K562 (cell line): ENCODE data around the gene C7orf25. TPM values are rescaled to one million over a fixed set of nuclear protein-coding genes. Genes with fewer than 3 reads are reported as not detected.

Source experiments
- ATAC-seq: fragments of 200-7000 bp; cut with Tn5 transposase; 3 replicates; pipeline ENCODE4 v1.9.1; 2020; ENCODE audit warnings: moderate library complexity
- BruUV-seq: library from RNA; stranded (reverse); fragments of 400-500 nt; replicated peaks from 2 replicates; lab custom pipeline; 2021; lab: Mats Ljungman, UMichigan
- CTCF ChIA-PET: fragments of 300-600 bp; formaldehyde crosslinking; extraction: SDS; loops from one replicate; lab custom pipeline; 2021; ENCODE audit warnings: low intra/inter-chr PET ratio; lab: Yijun Ruan, JAX
- POLR2A ChIA-PET: fragments of 300-600, 350-650 bp; sonication (Branson Sonifier 250); formaldehyde crosslinking; extraction: SDS; loops from one replicate; lab custom pipeline; 2021; ENCODE audit warnings: antibody characterized with exemption, inconsistent platforms; lab: Yijun Ruan, JAX
- DNase-seq, 4 experiments: peaks; one replicate each; pipeline versions ENCODE4 v3.0.0 to v3.0.0-alpha.2; 2011 to 2018; ENCODE audit warnings: low spot score in 3 of 4, mixed read lengths in 3 of 4; ENCODE audit errors: extremely low read depth in 1 of 4
- FAIRE-seq: peaks from 2 replicates; lab custom pipeline; 2011; peaks lifted over from hg19 to GRCh38; lab: Jason Lieb, UNC
- H2AFZ ChIP-seq: 2 replicates; pipeline ENCODE4 v1.6.0; 2011; ENCODE audit warnings: low read depth, low read length, control low read depth, inconsistent platforms
- H3K27ac ChIP-seq: fragments of 200-600 bp; 3 replicates; pipeline ENCODE4 v1.8.0; 2011; ENCODE audit warnings: low read depth, mild to moderate bottlenecking, control low read depth, inconsistent platforms, low read length, moderate library complexity, mixed read lengths; ENCODE audit errors: extremely low read depth
- H3K27me3 ChIP-seq, 2 experiments: fragments of 300-600 bp in 1 of 2; 2 replicates in 1 of 2; 3 replicates in 1 of 2; pipeline versions ENCODE4 v1.6.0 to v1.8.0; 2011; ENCODE audit warnings: inconsistent platforms in 2 of 2, low read length in 2 of 2, mild to moderate bottlenecking in 1 of 2, mixed read lengths in 1 of 2, moderate library complexity in 1 of 2; ENCODE audit not compliant: control insufficient read depth in 2 of 2, insufficient read depth in 2 of 2
- H3K36me3 ChIP-seq: fragments of 300-600 bp; 3 replicates; pipeline ENCODE4 v1.8.0; 2011; ENCODE audit warnings: mild to moderate bottlenecking, low read length, inconsistent platforms; ENCODE audit not compliant: control insufficient read depth, insufficient read depth
- H3K4me1 ChIP-seq, 2 experiments: fragments of 200-600 bp in 1 of 2; replicated peaks in 1 of 2; 2 replicates in 1 of 2; 3 replicates in 1 of 2; pipeline versions ENCODE4 v1.5.1 to v1.8.0; 2011; ENCODE audit warnings: inconsistent platforms in 2 of 2, low read length in 2 of 2, mild to moderate bottlenecking in 1 of 2, mixed read lengths in 1 of 2, moderate library complexity in 1 of 2; ENCODE audit not compliant: control insufficient read depth in 2 of 2, insufficient read depth in 2 of 2
- H3K4me2 ChIP-seq: 2 replicates; pipeline ENCODE4 v1.6.1; 2011; ENCODE audit warnings: low read length, control low read depth, inconsistent platforms, mixed read lengths; ENCODE audit not compliant: insufficient read depth
- H3K4me3 ChIP-seq: fragments of 200-600 bp; sonication (generic), shearing (Covaris generic); 2 replicates; pipeline ENCODE4 v1.5.1; 2016; ENCODE audit warnings: control low read depth, inconsistent platforms
- H3K79me2 ChIP-seq: fragments of 200-600 bp; 3 replicates; pipeline ENCODE4 v1.8.0; 2011; ENCODE audit warnings: low read length, inconsistent platforms; ENCODE audit not compliant: control insufficient read depth, insufficient read depth
- H3K9ac ChIP-seq, 2 experiments: 2 replicates each; pipeline versions ENCODE4 v1.6.0 to v1.6.1; 2011; ENCODE audit warnings: low read depth in 2 of 2, low read length in 2 of 2, control low read depth in 1 of 2, inconsistent platforms in 1 of 2, mild to moderate bottlenecking in 1 of 2, mixed read lengths in 1 of 2; ENCODE audit not compliant: insufficient read depth in 1 of 2
- H3K9me1 ChIP-seq: one replicate; pipeline ENCODE4 v1.6.0; 2011; ENCODE audit warnings: inconsistent platforms, mild to moderate bottlenecking, low read length, moderate library complexity; ENCODE audit not compliant: control insufficient read depth, insufficient read depth
- H3K9me3 ChIP-seq: replicated peaks from 2 replicates; pipeline ENCODE4 v1.5.1; 2011; ENCODE audit warnings: low read depth, low read length, inconsistent platforms; ENCODE audit not compliant: control insufficient read depth, insufficient read depth
- H4K20me1 ChIP-seq: replicated peaks from 2 replicates; pipeline ENCODE4 v1.6.1; 2011; ENCODE audit warnings: low read length, inconsistent platforms, mixed read lengths; ENCODE audit not compliant: control insufficient read depth, insufficient read depth
- CTCF ChIP-seq, 3 experiments: IDR thresholded peaks in 2 of 3; conservative IDR thresholded peaks in 1 of 3; 2 replicates each; pipeline ENCODE4 v1.5.1; 2011 to 2012; ENCODE audit warnings: low read length in 3 of 3, mild to moderate bottlenecking in 3 of 3, control low read depth in 2 of 3, improper control_type of control experiment in 1 of 3, inconsistent platforms in 1 of 3, low read depth in 1 of 3, mixed read lengths in 1 of 3, moderate library complexity in 1 of 3; ENCODE audit not compliant: insufficient read depth in 2 of 3
- HMGN3 ChIP-seq: IDR thresholded peaks from 2 replicates; pipeline ENCODE4 v1.6.1; 2011; ENCODE audit warnings: borderline replicate concordance, low read depth, mild to moderate bottlenecking, mixed read lengths, low read length; ENCODE audit not compliant: insufficient read length; ENCODE audit errors: extremely low read depth
- KLF10 ChIP-seq: fragments of 250-450 bp; sonication (Bioruptor Pico); IDR thresholded peaks from 2 replicates; pipeline ENCODE4 v1.6.1; 2021; ENCODE audit warnings: matching md5 sums
- RB1 ChIP-seq: fragments of 450-650 bp; IDR thresholded peaks from 2 replicates; pipeline ENCODE4 v1.6.1; 2017; ENCODE audit warnings: low read depth, mild to moderate bottlenecking
- SMAD3 ChIP-seq: fragments of 450-650 bp; formaldehyde crosslinking; conservative IDR thresholded peaks from 2 replicates; pipeline ENCODE4 v1.4.0; 2020; ENCODE audit warnings: mild to moderate bottlenecking
- ZNF316 ChIP-seq: fragments of 450-650 bp; IDR thresholded peaks from 2 replicates; pipeline ENCODE4 v1.6.1; 2016
- WGBS: fragments of 100-300 bp; shearing (Covaris generic); methylation state at CpG from one replicate; pipeline ENCODE4 v1.1.6; 2016; ENCODE audit warnings: low coverage, mixed read lengths; ENCODE audit not compliant: insufficient coverage; ENCODE audit errors: missing lambda C conversion rate; 5-methylcytosine and 5-hydroxymethylcytosine counted together
- in situ Hi-C: fragments of 300-500 bp; cut with MboI; formaldehyde crosslinking; loops from 4 replicates; pipeline ENCODE4 v1.15.0; 2018; ENCODE audit warnings: inconsistent platforms, mixed read lengths
- intact Hi-C: fragments of 100-400 bp; cut with micrococcal nuclease; formaldehyde crosslinking; loops from 2 replicates; pipeline ENCODE4 v1.14.2; 2022
- polyA plus RNA-seq, 8 experiments: library from polyadenylated mRNA; depleted of rRNA in 4 of 8; stranded (reverse) in 5 of 8; unstranded in 3 of 8; fragments of >200 nt; fragmentation: Nextera tagmentation in 2 of 8; fragmentation: Illumina TruSeq in 1 of 8; extraction: Ambion mirVana in 2 of 8; extraction: Trizol in 1 of 8; gene quantifications; 2 replicates each; pipeline versions ENCODE4 v1.2.1 to v1.2.3, GENCODE V29; 2011 to 2014; ENCODE audit warnings: inconsistent platforms in 1 of 8, missing spikeins in 1 of 8
- total RNA-seq, 7 experiments: library from RNA; depleted of rRNA in 6 of 7; stranded (reverse); fragments of >200 nt in 6 of 7; fragmentation: Illumina TruSeq in 2 of 7; extraction: Trizol in 2 of 7; gene quantifications; 2 replicates each; pipeline versions ENCODE4 v1.2.1 to v1.2.3, GENCODE V29; 2011 to 2021; ENCODE audit warnings: low replicate concordance in 1 of 7
- TF ChIP-seq, protein P1 (sequence below): fragments of 450-650 bp; IDR thresholded peaks from 2 replicates; pipeline ENCODE4 v1.6.1; 2016
- TF ChIP-seq, protein P2 (sequence below): fragments of 450-650 bp; IDR thresholded peaks from 2 replicates; pipeline ENCODE4 v1.6.1; 2017; ENCODE audit warnings: mild to moderate bottlenecking, moderate library complexity

Gene C7orf25
- total and polyA plus RNA-seq, 9 of the 15 experiments (the other 6 are each of a cell fraction or from before 2014, with no cell fraction given): 1.2 to 4.7 (median 1.9) TPM

- WGBS: 72% methylated on average over 3 of the region's 3 CpGs
- Histone ChIP-seq H3K27me3 (no peaks in the 10 kb centered on the region), H3K4me1 (peaks cover 0 to 7% of the 10 kb centered on the region in 2 experiments; a peak in 4 of 5 replicates), H3K27ac (no peak overlapping the region), H3K4me2 (no peak overlapping the region), H3K9ac (no peak overlapping the region), H3K36me3 (peaks cover 68% of the 10 kb centered on the region), H2AFZ (no peak overlapping the region), H3K9me3 (no peaks in the 10 kb centered on the region), H3K9me1 (no peaks in the 10 kb centered on the region), H3K79me2 (peaks cover 68% of the 10 kb centered on the region), H3K4me3 (no peak overlapping the region), H4K20me1 (peaks cover 9% of the 10 kb centered on the region; the same call in 1 of the 2 replicates)
- DNase-seq: no peak
- no peak for FAIRE-seq
- ATAC-seq: no peak
- ChIA-PET POLR2A (interaction anchor here (0.9 to 1.6 kb wide), 3 partner anchors 11 to 53 kb away, joined by 3 to 8 read pairs (median 7); no protein-coding TSS in a partner anchor), CTCF (no interaction called here)
- intact Hi-C loops (no loop called here), in situ Hi-C loops (loop anchor here (25.0 kb wide), 1 partner anchor 328 kb away; no protein-coding TSS in a partner anchor)
- no TSS peak for BruUV-seq
- no peak for TF ChIP-seq CTCF (IDR thresholded peaks at IDR 0.05 in 2 of 3, conservative IDR thresholded peaks at IDR 0.05 in 1 of 3; ENCODE audit: insufficient read depth in 2 of 3, low read depth in 1 of 3, low read length in 3 of 3)
- no peak for TF ChIP-seq HMGN3
- no peak for TF ChIP-seq SMAD3
- 0 out of 2 replicates have a peak, but pooled peaks have one; percentile 7 for TF ChIP-seq ZNF316
- TF ChIP-seq, protein P1, sequence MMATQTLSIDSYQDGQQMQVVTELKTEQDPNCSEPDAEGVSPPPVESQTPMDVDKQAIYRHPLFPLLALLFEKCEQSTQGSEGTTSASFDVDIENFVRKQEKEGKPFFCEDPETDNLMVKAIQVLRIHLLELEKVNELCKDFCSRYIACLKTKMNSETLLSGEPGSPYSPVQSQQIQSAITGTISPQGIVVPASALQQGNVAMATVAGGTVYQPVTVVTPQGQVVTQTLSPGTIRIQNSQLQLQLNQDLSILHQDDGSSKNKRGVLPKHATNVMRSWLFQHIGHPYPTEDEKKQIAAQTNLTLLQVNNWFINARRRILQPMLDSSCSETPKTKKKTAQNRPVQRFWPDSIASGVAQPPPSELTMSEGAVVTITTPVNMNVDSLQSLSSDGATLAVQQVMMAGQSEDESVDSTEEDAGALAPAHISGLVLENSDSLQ: 0 out of 2 replicates have a peak, but pooled peaks have one; percentile 12
- TF ChIP-seq, protein P2, sequence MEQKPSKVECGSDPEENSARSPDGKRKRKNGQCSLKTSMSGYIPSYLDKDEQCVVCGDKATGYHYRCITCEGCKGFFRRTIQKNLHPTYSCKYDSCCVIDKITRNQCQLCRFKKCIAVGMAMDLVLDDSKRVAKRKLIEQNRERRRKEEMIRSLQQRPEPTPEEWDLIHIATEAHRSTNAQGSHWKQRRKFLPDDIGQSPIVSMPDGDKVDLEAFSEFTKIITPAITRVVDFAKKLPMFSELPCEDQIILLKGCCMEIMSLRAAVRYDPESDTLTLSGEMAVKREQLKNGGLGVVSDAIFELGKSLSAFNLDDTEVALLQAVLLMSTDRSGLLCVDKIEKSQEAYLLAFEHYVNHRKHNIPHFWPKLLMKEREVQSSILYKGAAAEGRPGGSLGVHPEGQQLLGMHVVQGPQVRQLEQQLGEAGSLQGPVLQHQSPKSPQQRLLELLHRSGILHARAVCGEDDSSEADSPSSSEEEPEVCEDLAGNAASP: no peak
- TF ChIP-seq RB1: no peak
- TF ChIP-seq KLF10: no peak
Observed at GRCh38 chr7:42934291-42934690, 22.4 kb upstream of the C7orf25 start.
